ENCODE data around the gene ATP5MC3. TPM values are rescaled to one million over a fixed set of nuclear protein-coding genes. Genes with fewer than 3 reads are reported as not detected.

ATP5MC3 gene
- total and polyA plus RNA-seq, 10 of the 15 experiments (the other 5 are each of a cell fraction or from before 2014, with no cell fraction given), result 308 to 1,196 (median 550) TPM

DNA sequence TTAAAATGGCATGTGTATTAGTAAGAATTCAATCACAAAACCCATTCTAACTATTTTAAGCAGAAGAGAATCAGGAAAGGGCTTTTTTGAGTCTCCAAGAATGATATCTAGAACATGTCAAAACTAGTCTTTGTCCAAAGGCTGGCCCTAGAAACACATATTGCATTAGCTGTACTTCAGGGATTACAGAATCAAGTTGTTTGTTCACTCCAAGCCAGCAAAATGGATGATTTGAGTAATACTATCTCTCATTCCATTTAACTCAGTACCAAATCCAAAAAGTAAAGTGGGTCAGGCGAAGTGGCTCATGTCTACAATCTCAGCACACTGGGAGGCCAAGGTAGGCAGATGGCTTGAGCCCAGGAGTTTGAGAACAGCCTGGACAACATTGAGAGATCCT is 54.8 kb downstream of the ATP5MC3 start:
- WGBS (ENCODE audit: insufficient coverage, insufficient replicate concordance, low lambda C conversion rate, missing lambda C conversion rate), result 97% methylated on average over 1 of the region's 1 CpG
- H3K27me3 ChIP-seq (replicated peaks in 1 of 2; ENCODE audit: control insufficient read depth in 2 of 2, insufficient read depth in 2 of 2, low read length in 1 of 2), result no peaks in the 10 kb centered on the region
- intact Hi-C loops (cut with micrococcal nuclease; ENCODE audit: unreplicated experiment) (no loop called here), in situ Hi-C loops (cut with MboI) (no loop called here)
- no peaks in the 10 kb centered on the region; the same call in 1 of the 2 replicates for H3K79me2 ChIP-seq (ENCODE audit: control insufficient read depth, insufficient read depth, low read length)
- H2AFZ ChIP-seq (ENCODE audit: control insufficient read depth, low read depth, low read length), result no peak overlapping the region
- H3K9ac ChIP-seq (ENCODE audit: control insufficient read depth, insufficient read depth, low read length), result no peak overlapping the region
- H3K36me3 ChIP-seq (ENCODE audit: control insufficient read depth in 2 of 2, insufficient read depth in 2 of 2, low read length in 1 of 2), result peaks cover 0 to 27% of the 10 kb centered on the region in 2 experiments; a peak in 2 of 4 replicates
- H3K27ac ChIP-seq (ENCODE audit: control insufficient read depth, insufficient read depth), result no peak overlapping the region
- ATAC-seq (no peak), DNase-seq (ENCODE audit: low read depth, low spot score) (no peak), FAIRE-seq (no peak)
- ChIA-PET POLR2A (no interaction called here), RAD21 (ENCODE audit: unreplicated experiment) (no interaction called here), CTCF (interaction anchor here (1.5 kb wide), 1 partner anchor 10 kb away, joined by 5 read pairs; no protein-coding TSS in a partner anchor), SMC1A (ENCODE audit: uncharacterized antibody, unreplicated experiment) (no interaction called here)
- H4K20me1 ChIP-seq (ENCODE audit: control insufficient read depth, insufficient read depth), result no peaks in the 10 kb centered on the region
- TF ChIP-seq EZH2 (IDR thresholded peaks at IDR 0.05; ENCODE audit: borderline replicate concordance, control insufficient read depth, low read depth, low read length) (no peak), EGR1 (IDR thresholded peaks at IDR 0.05; ENCODE audit: borderline replicate concordance in 1 of 2, low read depth in 2 of 2, low read length in 2 of 2) (no peak), YY1 (IDR thresholded peaks at IDR 0.05; ENCODE audit: low read depth, low read length) (no peak), MTA3 (IDR thresholded peaks at IDR 0.05; ENCODE audit: borderline replicate concordance, low read length) (no peak), CBX3 (IDR thresholded peaks at IDR 0.05; ENCODE audit: borderline replicate concordance, low read depth) (no peak), NR2C2 (IDR thresholded peaks at IDR 0.05; ENCODE audit: borderline replicate concordance, control insufficient read depth, insufficient read length, low read depth) (no peak), KAT2A (conservative IDR thresholded peaks at IDR 0.05; ENCODE audit: control insufficient read depth, low read depth, low read length) (no peak), POLR2A (IDR thresholded peaks at IDR 0.05; ENCODE audit: low read depth, low read length) (no peak), ZNF274 (IDR thresholded peaks at IDR 0.05; ENCODE audit: insufficient read depth, insufficient read length) (no peak), FOXK2 (IDR thresholded peaks at IDR 0.05) (no peak), MEF2B (IDR thresholded peaks at IDR 0.05; ENCODE audit: partially characterized antibody, poor library complexity, severe bottlenecking) (no peak), RAD21 (IDR thresholded peaks at IDR 0.05; ENCODE audit: insufficient read depth, low read depth, low read length) (no peak), MEF2A (IDR thresholded peaks at IDR 0.05; ENCODE audit: insufficient read depth, low read depth, low read length) (no peak)
- TF ChIP-seq, protein P1, sequence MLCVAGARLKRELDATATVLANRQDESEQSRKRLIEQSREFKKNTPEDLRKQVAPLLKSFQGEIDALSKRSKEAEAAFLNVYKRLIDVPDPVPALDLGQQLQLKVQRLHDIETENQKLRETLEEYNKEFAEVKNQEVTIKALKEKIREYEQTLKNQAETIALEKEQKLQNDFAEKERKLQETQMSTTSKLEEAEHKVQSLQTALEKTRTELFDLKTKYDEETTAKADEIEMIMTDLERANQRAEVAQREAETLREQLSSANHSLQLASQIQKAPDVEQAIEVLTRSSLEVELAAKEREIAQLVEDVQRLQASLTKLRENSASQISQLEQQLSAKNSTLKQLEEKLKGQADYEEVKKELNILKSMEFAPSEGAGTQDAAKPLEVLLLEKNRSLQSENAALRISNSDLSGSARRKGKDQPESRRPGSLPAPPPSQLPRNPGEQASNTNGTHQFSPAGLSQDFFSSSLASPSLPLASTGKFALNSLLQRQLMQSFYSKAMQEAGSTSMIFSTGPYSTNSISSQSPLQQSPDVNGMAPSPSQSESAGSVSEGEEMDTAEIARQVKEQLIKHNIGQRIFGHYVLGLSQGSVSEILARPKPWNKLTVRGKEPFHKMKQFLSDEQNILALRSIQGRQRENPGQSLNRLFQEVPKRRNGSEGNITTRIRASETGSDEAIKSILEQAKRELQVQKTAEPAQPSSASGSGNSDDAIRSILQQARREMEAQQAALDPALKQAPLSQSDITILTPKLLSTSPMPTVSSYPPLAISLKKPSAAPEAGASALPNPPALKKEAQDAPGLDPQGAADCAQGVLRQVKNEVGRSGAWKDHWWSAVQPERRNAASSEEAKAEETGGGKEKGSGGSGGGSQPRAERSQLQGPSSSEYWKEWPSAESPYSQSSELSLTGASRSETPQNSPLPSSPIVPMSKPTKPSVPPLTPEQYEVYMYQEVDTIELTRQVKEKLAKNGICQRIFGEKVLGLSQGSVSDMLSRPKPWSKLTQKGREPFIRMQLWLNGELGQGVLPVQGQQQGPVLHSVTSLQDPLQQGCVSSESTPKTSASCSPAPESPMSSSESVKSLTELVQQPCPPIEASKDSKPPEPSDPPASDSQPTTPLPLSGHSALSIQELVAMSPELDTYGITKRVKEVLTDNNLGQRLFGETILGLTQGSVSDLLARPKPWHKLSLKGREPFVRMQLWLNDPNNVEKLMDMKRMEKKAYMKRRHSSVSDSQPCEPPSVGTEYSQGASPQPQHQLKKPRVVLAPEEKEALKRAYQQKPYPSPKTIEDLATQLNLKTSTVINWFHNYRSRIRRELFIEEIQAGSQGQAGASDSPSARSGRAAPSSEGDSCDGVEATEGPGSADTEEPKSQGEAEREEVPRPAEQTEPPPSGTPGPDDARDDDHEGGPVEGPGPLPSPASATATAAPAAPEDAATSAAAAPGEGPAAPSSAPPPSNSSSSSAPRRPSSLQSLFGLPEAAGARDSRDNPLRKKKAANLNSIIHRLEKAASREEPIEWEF (IDR thresholded peaks at IDR 0.05; ENCODE audit: insufficient replicate concordance, low read depth, low read length), result no peak
- TF ChIP-seq, protein P2, sequence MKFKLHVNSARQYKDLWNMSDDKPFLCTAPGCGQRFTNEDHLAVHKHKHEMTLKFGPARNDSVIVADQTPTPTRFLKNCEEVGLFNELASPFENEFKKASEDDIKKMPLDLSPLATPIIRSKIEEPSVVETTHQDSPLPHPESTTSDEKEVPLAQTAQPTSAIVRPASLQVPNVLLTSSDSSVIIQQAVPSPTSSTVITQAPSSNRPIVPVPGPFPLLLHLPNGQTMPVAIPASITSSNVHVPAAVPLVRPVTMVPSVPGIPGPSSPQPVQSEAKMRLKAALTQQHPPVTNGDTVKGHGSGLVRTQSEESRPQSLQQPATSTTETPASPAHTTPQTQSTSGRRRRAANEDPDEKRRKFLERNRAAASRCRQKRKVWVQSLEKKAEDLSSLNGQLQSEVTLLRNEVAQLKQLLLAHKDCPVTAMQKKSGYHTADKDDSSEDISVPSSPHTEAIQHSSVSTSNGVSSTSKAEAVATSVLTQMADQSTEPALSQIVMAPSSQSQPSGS (IDR thresholded peaks at IDR 0.05; ENCODE audit: low read length), result no peak
- H3K4me3 ChIP-seq, result no peak overlapping the region
- no peak overlapping the region for H3K4me2 ChIP-seq (ENCODE audit: control insufficient read depth, insufficient read depth)
- no TSS peak for BruUV-seq (replicated peaks)
- no peaks in the 10 kb centered on the region for H3K9me3 ChIP-seq (replicated peaks; ENCODE audit: control insufficient read depth, insufficient read depth, low read length)
- H3K4me1 ChIP-seq (ENCODE audit: control insufficient read depth, insufficient read depth, low read length), result no peaks in the 10 kb centered on the region
